ENCODE data around the gene C1QB.

Gene C1QB

DNA sequence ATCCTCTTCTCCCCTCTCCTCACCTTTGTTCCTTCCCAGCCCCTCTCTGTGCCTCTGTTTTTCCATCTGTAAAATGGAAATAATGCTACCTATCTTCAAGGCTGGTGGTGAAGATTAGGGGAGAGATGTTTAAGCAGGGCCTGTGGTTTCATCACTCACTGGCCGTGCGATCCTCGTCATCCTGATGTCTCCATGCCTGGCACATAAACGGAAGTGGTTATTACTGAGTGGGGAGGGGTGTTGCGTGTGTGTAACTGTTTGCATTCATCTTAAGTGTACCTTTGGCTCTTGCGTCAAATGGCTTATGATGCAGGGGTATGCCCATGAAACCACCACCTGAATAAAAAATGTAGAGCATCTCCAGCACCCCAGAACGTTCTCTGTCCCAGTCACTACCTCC lies 33.8 kb upstream of the C1QB start:
- TF ChIP-seq, protein P1, sequence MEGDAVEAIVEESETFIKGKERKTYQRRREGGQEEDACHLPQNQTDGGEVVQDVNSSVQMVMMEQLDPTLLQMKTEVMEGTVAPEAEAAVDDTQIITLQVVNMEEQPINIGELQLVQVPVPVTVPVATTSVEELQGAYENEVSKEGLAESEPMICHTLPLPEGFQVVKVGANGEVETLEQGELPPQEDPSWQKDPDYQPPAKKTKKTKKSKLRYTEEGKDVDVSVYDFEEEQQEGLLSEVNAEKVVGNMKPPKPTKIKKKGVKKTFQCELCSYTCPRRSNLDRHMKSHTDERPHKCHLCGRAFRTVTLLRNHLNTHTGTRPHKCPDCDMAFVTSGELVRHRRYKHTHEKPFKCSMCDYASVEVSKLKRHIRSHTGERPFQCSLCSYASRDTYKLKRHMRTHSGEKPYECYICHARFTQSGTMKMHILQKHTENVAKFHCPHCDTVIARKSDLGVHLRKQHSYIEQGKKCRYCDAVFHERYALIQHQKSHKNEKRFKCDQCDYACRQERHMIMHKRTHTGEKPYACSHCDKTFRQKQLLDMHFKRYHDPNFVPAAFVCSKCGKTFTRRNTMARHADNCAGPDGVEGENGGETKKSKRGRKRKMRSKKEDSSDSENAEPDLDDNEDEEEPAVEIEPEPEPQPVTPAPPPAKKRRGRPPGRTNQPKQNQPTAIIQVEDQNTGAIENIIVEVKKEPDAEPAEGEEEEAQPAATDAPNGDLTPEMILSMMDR (IDR thresholded peaks at IDR 0.05; ENCODE audit: insufficient read depth, low read length, missing control alignments) = no peak
- CTCF ChIA-PET = no interaction called here
- POLR2A ChIA-PET = no interaction called here
- DNase-seq (ENCODE audit: low read depth, low spot score) = no peak
- H3K4me3 ChIP-seq (ENCODE audit: low read depth, low read length) = no peak overlapping the region

DNA sequence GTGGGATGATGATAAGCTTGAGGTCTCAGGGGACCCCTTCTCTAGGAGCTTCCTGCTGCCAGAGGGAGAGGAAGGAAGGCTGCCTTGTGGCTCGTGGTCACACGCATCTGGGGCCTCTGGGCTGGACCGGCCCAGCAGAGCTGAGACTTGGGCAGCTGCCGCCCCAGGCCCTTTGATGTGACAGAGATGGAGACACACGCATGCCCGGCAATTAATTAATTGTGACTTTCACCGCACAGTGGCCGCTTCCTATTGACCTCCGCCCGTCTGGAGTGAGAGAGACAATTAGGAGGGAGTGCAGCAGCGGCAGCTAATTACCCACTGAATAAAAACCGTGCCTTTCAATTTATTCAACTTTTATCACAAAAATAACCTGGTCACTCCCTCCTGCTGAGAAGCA lies 33.2 kb upstream of the C1QB start:
- TF ChIP-seq, protein P1 (IDR thresholded peaks at IDR 0.05; ENCODE audit: insufficient read depth, low read length, missing control alignments) = no peak
- ChIA-PET CTCF (no interaction called here), POLR2A (no interaction called here)
- no peak overlapping the region for H3K4me3 ChIP-seq (ENCODE audit: low read depth, low read length)
- DNase-seq (ENCODE audit: low read depth, low spot score) = no peak

DNA sequence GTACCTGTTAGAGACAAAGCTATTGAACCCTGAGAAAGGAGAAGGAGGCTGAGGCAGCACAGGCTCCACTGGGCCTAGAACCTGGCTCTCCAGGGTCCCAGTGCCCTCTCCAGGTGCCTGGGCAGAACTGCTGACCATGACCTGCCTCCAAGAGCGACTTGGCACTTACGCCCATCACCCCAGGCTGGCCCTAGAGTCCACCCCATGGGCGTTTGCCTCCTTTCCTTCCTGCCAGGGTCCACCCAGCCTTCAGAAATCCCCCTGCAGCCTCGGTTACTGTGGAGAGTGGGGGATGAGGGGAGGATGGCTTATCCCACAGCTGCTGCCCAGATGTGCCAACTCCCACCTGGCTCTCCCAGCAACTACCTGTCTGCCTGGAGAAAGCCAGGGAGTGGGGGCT lies 31.3 kb upstream of the C1QB start:
- ChIA-PET POLR2A (no interaction called here), CTCF (interaction anchor here (0.8 to 1.7 kb wide), 3 partner anchors 12 to 205 kb away, joined by 3 to 6 read pairs (median 3); no protein-coding TSS in a partner anchor)
- TF ChIP-seq, protein P1 (IDR thresholded peaks at IDR 0.05; ENCODE audit: insufficient read depth, low read length, missing control alignments) = no peak
- no peak overlapping the region for H3K4me3 ChIP-seq (ENCODE audit: low read depth, low read length)
- DNase-seq (ENCODE audit: low read depth, low spot score) = no peak

DNA sequence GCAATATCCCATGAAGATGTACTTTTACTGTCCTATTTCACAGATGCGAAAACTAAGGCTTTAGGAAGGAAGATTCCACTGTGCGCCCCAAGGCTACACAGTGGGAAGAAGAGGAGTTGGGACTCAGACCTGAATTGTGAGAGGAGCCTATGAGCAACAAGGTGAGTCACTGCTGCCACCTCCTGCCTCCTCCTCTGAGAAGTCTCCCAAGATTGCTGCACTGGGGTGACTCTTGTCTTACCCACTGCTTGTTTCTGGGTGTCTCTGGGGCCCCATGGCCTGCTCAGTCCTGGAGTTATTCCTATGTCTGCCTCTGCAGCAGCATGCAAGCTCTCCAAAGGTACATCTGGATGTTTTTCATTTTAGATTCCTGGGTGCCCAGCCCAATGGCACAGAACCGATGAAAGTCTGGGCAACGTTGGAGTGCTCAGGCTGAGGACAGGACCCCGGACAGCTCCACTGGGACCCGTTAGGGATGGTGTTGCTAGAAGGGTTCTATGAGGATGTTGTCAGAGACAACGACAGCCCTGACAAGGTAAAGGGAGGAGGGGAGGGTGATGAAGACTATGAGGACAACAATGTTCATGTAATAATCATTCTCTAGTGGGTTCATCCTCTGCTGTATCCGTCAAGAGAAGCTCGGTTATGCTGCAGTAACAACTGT lies 27.6 kb upstream of the C1QB start:
- DNase-seq (ENCODE audit: low read depth, low spot score) = no peak
- no peak overlapping the region for H3K4me3 ChIP-seq (ENCODE audit: low read depth, low read length)
- ChIA-PET POLR2A (no interaction called here), CTCF (no interaction called here)
- TF ChIP-seq, protein P1 (IDR thresholded peaks at IDR 0.05; ENCODE audit: insufficient read depth, low read length, missing control alignments) = no peak

DNA sequence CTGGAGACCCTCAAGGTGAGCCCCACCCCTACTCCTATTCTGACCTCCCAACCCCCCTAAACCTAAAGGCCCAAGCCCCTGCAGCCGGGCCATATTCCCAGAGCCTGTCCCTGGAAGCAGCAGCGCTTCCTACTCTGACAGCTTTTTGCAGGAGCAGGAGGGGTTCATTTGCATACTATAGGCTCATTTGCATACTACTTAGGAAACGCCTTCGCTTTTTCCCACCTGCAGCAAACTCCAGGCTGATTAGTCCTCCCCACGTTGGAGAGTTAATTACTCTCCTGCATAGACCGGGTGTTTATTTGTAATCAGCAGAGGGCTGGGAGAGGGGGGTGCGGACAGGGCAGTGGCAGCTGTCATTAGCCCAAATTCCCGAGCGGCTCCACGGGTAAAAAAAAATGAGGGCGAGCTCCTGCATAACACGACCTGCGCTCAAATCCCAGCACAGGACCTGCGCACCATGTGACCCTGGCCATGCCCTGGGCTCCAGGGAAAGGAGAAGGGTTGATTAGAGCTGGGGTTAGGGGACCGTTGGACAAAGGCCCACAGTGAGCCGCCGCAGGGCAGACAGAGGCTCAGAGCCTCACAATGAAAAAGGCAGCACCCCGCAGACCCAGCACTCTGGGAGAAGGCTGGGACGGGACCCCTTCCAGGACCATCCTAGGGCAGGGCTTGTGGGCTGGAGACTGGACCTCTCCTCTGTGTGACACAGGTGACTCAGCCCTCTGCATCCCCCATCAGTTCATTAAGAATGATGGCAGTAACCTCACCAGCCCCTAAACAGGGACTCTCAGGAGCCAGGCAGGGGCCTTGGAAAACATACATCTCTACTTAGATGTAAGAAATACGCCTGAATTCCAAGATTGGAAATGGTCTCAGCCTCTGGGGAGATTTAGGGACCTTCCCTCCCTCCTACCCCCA lies 26.5 kb upstream of the C1QB start:
- TF ChIP-seq, protein P1 (IDR thresholded peaks at IDR 0.05; ENCODE audit: insufficient read depth, low read length, missing control alignments) = no peak
- no peak for DNase-seq (ENCODE audit: low read depth, low spot score)
- CTCF ChIA-PET = interaction anchor here (0.9 to 1.4 kb wide), 2 partner anchors 15 to 16 kb away, joined by 3 to 5 read pairs; no protein-coding TSS in a partner anchor
- H3K4me3 ChIP-seq (ENCODE audit: low read depth, low read length) = no peak overlapping the region
- POLR2A ChIA-PET = no interaction called here

DNA sequence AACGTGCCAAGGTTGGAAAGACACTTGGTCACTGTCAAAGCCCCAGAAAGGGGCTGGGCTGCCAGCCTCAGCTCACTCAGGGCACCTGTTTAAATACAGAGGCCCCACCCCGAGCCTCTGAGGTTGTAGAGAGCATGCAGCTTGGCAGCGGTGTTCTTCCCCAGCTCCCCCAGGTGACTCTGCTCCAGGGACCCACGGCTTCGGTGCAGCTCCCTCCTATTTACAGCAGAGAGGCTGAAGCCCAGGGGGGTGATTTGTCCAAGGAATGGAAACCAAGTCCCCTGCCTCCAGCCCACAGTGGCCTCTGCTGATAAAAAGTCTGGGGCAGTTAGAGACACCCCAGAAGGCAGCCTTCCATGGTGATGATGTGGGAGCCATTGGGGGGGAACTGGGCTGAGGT lies 25.7 kb upstream of the C1QB start:
- TF ChIP-seq, protein P1 (IDR thresholded peaks at IDR 0.05; ENCODE audit: insufficient read depth, low read length, missing control alignments) = no peak
- DNase-seq (ENCODE audit: low read depth, low spot score) = no peak
- CTCF ChIA-PET = interaction anchor here (1.4 kb wide), 1 partner anchor 14 kb away, joined by 5 read pairs; no protein-coding TSS in a partner anchor
- POLR2A ChIA-PET = no interaction called here
- no peak overlapping the region for H3K4me3 ChIP-seq (ENCODE audit: low read depth, low read length)
